SU-DHL-6 (cell line): Measurements from ENCODE around the gene VSTM4.

Experiments
- H2AFZ ChIP-seq: fragments of 200-600 bp; sonication (generic); 2 replicates; pipeline ENCODE4 v1.6.1; 2014; ENCODE audit warnings: low read depth, mild to moderate bottlenecking, moderate library complexity, mixed read lengths, antibody characterized with exemption, low read length; ENCODE audit not compliant: severe bottlenecking
- H3F3A ChIP-seq: fragments of 200-600 bp; shearing (Covaris generic); 2 replicates; pipeline ENCODE4 v1.6.0; 2016; ENCODE audit warnings: antibody characterized with exemption, mild to moderate bottlenecking; ENCODE audit not compliant: insufficient read depth
- H3K27ac ChIP-seq: fragments of 200-600 bp; sonication (generic); 2 replicates; pipeline ENCODE4 v1.5.1; 2016; ENCODE audit warnings: low read depth, mild to moderate bottlenecking, low read length, moderate library complexity, mixed read lengths
- H3K27me3 ChIP-seq: fragments of 200-600 bp; sonication (generic), shearing (Covaris generic); 2 replicates; pipeline ENCODE4 v1.6.0; 2014; ENCODE audit warnings: mild to moderate bottlenecking, low read length
- H3K36me3 ChIP-seq: fragments of 200-600 bp; sonication (generic); 2 replicates; pipeline ENCODE4 v1.6.1; 2014; ENCODE audit warnings: mild to moderate bottlenecking, low read length, mixed read lengths
- H3K4me2 ChIP-seq: fragments of 300-600, 200-600 bp; shearing (Covaris generic), sonication (generic); 2 replicates; pipeline ENCODE4 v1.6.0; 2014; ENCODE audit warnings: low read length, low read depth, mild to moderate bottlenecking; ENCODE audit not compliant: poor library complexity, severe bottlenecking
- H3K4me3 ChIP-seq: fragments of 200-600 bp; sonication (generic); 2 replicates; pipeline ENCODE4 v1.5.1; 2014; ENCODE audit warnings: antibody characterized with exemption, low read length, mild to moderate bottlenecking, mixed read lengths; ENCODE audit not compliant: insufficient read depth, poor library complexity, severe bottlenecking
- H3K79me2 ChIP-seq: fragments of 200-600 bp; sonication (generic); 2 replicates; pipeline ENCODE4 v1.6.1; 2014; ENCODE audit warnings: mild to moderate bottlenecking, low read length, moderate library complexity; ENCODE audit not compliant: insufficient read depth
- H3K9ac ChIP-seq: fragments of 200-600 bp; sonication (generic); 2 replicates; pipeline ENCODE4 v1.7.0; 2014; ENCODE audit warnings: mild to moderate bottlenecking, low read length
- H3K9me2 ChIP-seq: fragments of 200-600 bp; sonication (generic); replicated peaks from 2 replicates; pipeline ENCODE4 v1.6.1; 2014; ENCODE audit warnings: low read length; ENCODE audit not compliant: insufficient read depth
- H3K9me3 ChIP-seq: fragments of 200-600 bp; sonication (generic); 2 replicates; pipeline ENCODE4 v1.6.1; 2014; ENCODE audit warnings: low read length, mixed read lengths; ENCODE audit not compliant: insufficient read depth
- H4K20me1 ChIP-seq: fragments of 200-600 bp; sonication (generic); 2 replicates; pipeline ENCODE4 v1.6.1; 2014; ENCODE audit warnings: low read depth, mild to moderate bottlenecking, antibody characterized with exemption, low read length, moderate library complexity, mixed read lengths
- EZH2phosphoT487 ChIP-seq: fragments of 200-600 bp; sonication (generic), shearing (Covaris generic); conservative IDR thresholded peaks from 2 replicates; pipeline ENCODE4 v1.6.1; 2018; ENCODE audit warnings: mild to moderate bottlenecking, antibody characterized with exemption, low read length, moderate library complexity, mixed read lengths
- TF ChIP-seq, protein P1 (sequence below): fragments of 200-600 bp; sonication (generic); IDR thresholded peaks from one replicate; pipeline ENCODE4 v1.5.1; 2017; ENCODE audit warnings: antibody characterized with exemption, mild to moderate bottlenecking, low read length, moderate library complexity; ENCODE audit not compliant: insufficient read depth, poor library complexity, severe bottlenecking

Gene VSTM4

DNA sequence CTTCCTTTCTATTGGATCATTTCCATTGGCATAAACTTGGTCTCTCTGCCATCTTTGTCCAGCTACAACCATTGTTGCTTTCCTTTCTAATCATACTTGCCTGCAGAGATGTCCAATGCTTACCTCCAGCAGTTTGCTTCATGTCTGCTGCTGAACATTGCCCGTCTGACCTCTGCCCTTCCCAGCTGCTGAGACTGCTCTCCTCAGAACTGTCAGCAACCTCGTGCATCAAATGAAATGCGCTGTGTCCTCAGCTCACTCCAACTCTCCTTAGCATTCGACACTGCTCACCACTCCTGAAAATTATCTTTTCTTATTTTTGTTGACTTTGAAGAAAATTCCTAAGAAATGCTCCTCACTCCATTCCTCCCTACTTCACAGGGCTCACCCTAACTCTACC lies 13.5 kb upstream of the VSTM4 start:
- no peak overlapping the region for H3K27ac ChIP-seq
- no peaks in the 10 kb centered on the region for H3F3A ChIP-seq
- H3K4me3 ChIP-seq: no peak overlapping the region
- no peaks in the 10 kb centered on the region for H3K27me3 ChIP-seq
- no peaks in the 10 kb centered on the region for H3K9me2 ChIP-seq
- no peak for TF ChIP-seq EZH2phosphoT487
- TF ChIP-seq, protein P1, sequence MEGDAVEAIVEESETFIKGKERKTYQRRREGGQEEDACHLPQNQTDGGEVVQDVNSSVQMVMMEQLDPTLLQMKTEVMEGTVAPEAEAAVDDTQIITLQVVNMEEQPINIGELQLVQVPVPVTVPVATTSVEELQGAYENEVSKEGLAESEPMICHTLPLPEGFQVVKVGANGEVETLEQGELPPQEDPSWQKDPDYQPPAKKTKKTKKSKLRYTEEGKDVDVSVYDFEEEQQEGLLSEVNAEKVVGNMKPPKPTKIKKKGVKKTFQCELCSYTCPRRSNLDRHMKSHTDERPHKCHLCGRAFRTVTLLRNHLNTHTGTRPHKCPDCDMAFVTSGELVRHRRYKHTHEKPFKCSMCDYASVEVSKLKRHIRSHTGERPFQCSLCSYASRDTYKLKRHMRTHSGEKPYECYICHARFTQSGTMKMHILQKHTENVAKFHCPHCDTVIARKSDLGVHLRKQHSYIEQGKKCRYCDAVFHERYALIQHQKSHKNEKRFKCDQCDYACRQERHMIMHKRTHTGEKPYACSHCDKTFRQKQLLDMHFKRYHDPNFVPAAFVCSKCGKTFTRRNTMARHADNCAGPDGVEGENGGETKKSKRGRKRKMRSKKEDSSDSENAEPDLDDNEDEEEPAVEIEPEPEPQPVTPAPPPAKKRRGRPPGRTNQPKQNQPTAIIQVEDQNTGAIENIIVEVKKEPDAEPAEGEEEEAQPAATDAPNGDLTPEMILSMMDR: no peak
- no peak overlapping the region for H3K4me2 ChIP-seq
- H3K36me3 ChIP-seq: no peaks in the 10 kb centered on the region
- H4K20me1 ChIP-seq: no peaks in the 10 kb centered on the region
- H3K9me3 ChIP-seq: no peaks in the 10 kb centered on the region
- H3K79me2 ChIP-seq: no peaks in the 10 kb centered on the region
- no peak overlapping the region for H2AFZ ChIP-seq
- no peak overlapping the region for H3K9ac ChIP-seq

DNA sequence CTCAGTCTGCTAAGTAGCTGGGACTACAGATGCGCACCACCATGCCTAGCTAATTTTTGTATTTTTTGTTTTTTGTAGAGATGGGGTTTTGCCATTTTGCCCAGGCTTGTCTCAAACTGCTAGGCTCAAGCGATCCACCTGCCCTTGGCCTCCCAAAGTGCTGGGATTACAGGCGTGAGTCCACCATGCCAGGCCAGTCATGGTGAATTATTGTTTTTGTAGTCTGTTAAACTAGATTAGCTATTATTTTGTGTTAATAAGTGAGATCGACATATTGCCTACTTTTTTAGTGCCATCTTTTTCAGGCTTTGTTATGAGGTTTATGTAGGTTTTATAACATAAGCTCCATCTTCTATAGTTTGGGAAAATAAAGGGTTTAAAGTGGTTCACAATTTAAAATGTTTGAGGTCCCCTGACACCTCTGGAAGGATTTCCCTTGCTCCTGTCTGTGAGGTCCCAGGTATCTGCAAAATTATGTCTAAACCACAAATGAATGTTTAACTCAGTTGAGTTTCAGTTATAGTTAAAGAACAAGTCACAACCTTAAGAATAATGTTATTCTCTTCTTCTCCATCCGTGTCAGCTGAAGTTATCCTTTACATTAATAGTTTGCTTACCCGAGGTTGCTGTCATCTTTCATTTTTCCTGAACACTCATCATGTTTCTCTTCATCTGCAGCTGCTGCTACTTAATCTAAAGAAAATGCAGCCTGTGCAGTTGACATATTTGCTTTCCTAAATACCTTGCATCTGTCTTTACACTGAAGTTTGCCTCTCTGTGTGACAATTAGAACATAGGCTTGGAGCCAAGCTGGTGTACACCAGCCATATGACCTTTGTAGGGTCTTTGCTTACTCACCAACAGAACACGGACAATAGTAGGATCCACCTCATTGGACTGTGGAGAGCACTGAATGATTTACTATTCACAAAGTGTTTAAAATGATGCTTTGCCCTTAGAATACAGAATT lies 8.9 kb upstream of the VSTM4 start:
- H3K9ac ChIP-seq: no peak overlapping the region
- H4K20me1 ChIP-seq: no peaks in the 10 kb centered on the region
- H3K27me3 ChIP-seq: no peaks in the 10 kb centered on the region
- no peaks in the 10 kb centered on the region for H3K36me3 ChIP-seq
- H3K79me2 ChIP-seq: no peaks in the 10 kb centered on the region
- no peak overlapping the region for H3K4me3 ChIP-seq
- TF ChIP-seq EZH2phosphoT487: no peak
- TF ChIP-seq, protein P1: no peak
- no peak overlapping the region for H2AFZ ChIP-seq
- no peaks in the 10 kb centered on the region for H3F3A ChIP-seq
- no peak overlapping the region for H3K27ac ChIP-seq
- H3K9me2 ChIP-seq: no peaks in the 10 kb centered on the region
- no peaks in the 10 kb centered on the region for H3K9me3 ChIP-seq
- H3K4me2 ChIP-seq: no peak overlapping the region

DNA sequence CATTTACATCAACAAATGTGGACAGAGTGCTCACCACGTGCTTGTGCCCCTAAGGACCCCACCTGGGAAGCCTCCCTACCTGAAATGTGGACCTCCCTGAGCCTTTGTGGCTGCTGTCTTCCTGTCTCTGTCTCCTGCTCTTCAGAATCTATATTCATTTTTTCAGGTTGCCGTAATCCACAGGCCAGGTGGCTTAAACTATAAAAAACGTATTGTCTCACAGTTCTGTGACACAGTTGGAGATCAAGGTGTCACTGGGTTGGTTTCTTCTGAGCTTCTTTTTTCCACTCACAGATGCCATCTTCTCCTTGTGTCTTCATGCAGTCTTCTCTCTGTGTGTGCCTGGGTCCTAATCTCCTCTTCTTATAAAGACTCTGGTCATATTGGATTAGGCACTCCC lies 5.6 kb upstream of the VSTM4 start:
- no peak overlapping the region for H2AFZ ChIP-seq
- H3K79me2 ChIP-seq: no peaks in the 10 kb centered on the region
- no peaks in the 10 kb centered on the region for H3K36me3 ChIP-seq
- H3K9ac ChIP-seq: no peak overlapping the region
- H3K4me3 ChIP-seq: no peak overlapping the region
- no peak for TF ChIP-seq EZH2phosphoT487
- TF ChIP-seq, protein P1: no peak
- H3K27ac ChIP-seq: no peak overlapping the region
- no peaks in the 10 kb centered on the region for H3K9me3 ChIP-seq
- H3F3A ChIP-seq: no peaks in the 10 kb centered on the region
- H3K9me2 ChIP-seq: no peaks in the 10 kb centered on the region
- H3K4me2 ChIP-seq: no peak overlapping the region
- H4K20me1 ChIP-seq: no peaks in the 10 kb centered on the region
- no peaks in the 10 kb centered on the region for H3K27me3 ChIP-seq
